Caco-2 (cell line): ENCODE measurements around the gene NFIL3. TPM values are rescaled to one million over a fixed set of nuclear protein-coding genes. Genes with fewer than 3 reads are reported as not detected.

Experiments used
- BruUV-seq: library from RNA; stranded (reverse); fragments of 400-500 nt; replicated peaks from 2 replicates; lab custom pipeline; 2021; lab: Mats Ljungman, UMichigan
- CTCF ChIA-PET: fragments of 300-600 bp; sonication (Branson Sonifier 250); formaldehyde crosslinking; loops from one replicate; lab custom pipeline; 2022; ENCODE audit warnings: antibody characterized with exemption; lab: Charles Lee
- POLR2A ChIA-PET: fragments of 300-600 bp; sonication (Branson Sonifier 250); formaldehyde crosslinking; loops from one replicate; lab custom pipeline; 2022; ENCODE audit warnings: antibody characterized with exemption; lab: Charles Lee
- DNase-seq, 2 experiments: peaks; one replicate each; pipeline versions ENCODE4 v3.0.0 to v3.0.0-alpha.2; 2020 to 2022
- H3K27me3 ChIP-seq: replicated peaks from 2 replicates; pipeline ENCODE4 v1.6.0; 2011; ENCODE audit warnings: low read length; ENCODE audit not compliant: control insufficient read depth, insufficient read depth
- H3K36me3 ChIP-seq: 2 replicates; pipeline ENCODE4 v1.5.1; 2011; ENCODE audit warnings: low read length; ENCODE audit not compliant: control insufficient read depth, insufficient read depth
- H3K4me1 ChIP-seq: fragments of 250-450 bp; sonication (Bioruptor Pico); 2 replicates; pipeline ENCODE4 v1.5.1; 2020; ENCODE audit warnings: mild to moderate bottlenecking
- H3K4me3 ChIP-seq: 2 replicates; pipeline ENCODE4 v1.5.1; 2011; ENCODE audit warnings: low read depth, mild to moderate bottlenecking, control low read depth, low read length
- H3K9me3 ChIP-seq: fragments of 250-450 bp; sonication (Bioruptor Pico); 2 replicates; pipeline ENCODE4 v1.5.1; 2020; ENCODE audit warnings: mild to moderate bottlenecking, moderate library complexity
- H3K27ac Mint-ChIP-seq: one replicate; pipeline ENCODE4 v1.8.0; 2022; ENCODE audit warnings: mixed read lengths; ENCODE audit not compliant: unreplicated experiment
- H3K27me3 Mint-ChIP-seq: one replicate; pipeline ENCODE4 v1.8.0; 2022; ENCODE audit warnings: mixed read lengths; ENCODE audit not compliant: insufficient read depth, unreplicated experiment
- H3K36me3 Mint-ChIP-seq: one replicate; pipeline ENCODE4 v1.8.0; 2022; ENCODE audit warnings: mild to moderate bottlenecking, mixed read lengths; ENCODE audit not compliant: insufficient read depth, unreplicated experiment
- H3K4me1 Mint-ChIP-seq: one replicate; pipeline ENCODE4 v1.8.0; 2022; ENCODE audit warnings: low read depth, mixed read lengths; ENCODE audit not compliant: unreplicated experiment
- H3K4me3 Mint-ChIP-seq: one replicate; pipeline ENCODE4 v1.8.0; 2022; ENCODE audit warnings: mild to moderate bottlenecking, moderate library complexity, mixed read lengths; ENCODE audit not compliant: unreplicated experiment
- H3K9me3 Mint-ChIP-seq: one replicate; pipeline ENCODE4 v1.8.0; 2022; ENCODE audit warnings: mixed read lengths; ENCODE audit not compliant: unreplicated experiment
- intact Hi-C: fragments of 100-400 bp; cut with micrococcal nuclease; formaldehyde crosslinking; loops from one replicate; pipeline ENCODE4 v1.10.0; 2022; ENCODE audit not compliant: unreplicated experiment
- total RNA-seq: library from RNA; stranded (reverse); gene quantifications from 2 replicates; pipeline ENCODE4 v1.2.3, GENCODE V29; 2022
- TF ChIP-seq, protein P1 (sequence below), 2 experiments: fragments of 200-600 bp in 1 of 2; IDR thresholded peaks; 1 replicate in 1 of 2; 2 replicates in 1 of 2; pipeline versions ENCODE4 v1.5.1 to v1.8.0; 2011 to 2022; ENCODE audit warnings: antibody characterized with exemption in 1 of 2, control low read depth in 1 of 2, inconsistent platforms in 1 of 2, low read depth in 1 of 2, low read length in 1 of 2, mild to moderate bottlenecking in 1 of 2, moderate library complexity in 1 of 2; ENCODE audit not compliant: insufficient read depth in 1 of 2, severe bottlenecking in 1 of 2, unreplicated experiment in 1 of 2

NFIL3 gene
- total RNA-seq, 1 experiment from 2014 or later, result 13.5 TPM

DNA sequence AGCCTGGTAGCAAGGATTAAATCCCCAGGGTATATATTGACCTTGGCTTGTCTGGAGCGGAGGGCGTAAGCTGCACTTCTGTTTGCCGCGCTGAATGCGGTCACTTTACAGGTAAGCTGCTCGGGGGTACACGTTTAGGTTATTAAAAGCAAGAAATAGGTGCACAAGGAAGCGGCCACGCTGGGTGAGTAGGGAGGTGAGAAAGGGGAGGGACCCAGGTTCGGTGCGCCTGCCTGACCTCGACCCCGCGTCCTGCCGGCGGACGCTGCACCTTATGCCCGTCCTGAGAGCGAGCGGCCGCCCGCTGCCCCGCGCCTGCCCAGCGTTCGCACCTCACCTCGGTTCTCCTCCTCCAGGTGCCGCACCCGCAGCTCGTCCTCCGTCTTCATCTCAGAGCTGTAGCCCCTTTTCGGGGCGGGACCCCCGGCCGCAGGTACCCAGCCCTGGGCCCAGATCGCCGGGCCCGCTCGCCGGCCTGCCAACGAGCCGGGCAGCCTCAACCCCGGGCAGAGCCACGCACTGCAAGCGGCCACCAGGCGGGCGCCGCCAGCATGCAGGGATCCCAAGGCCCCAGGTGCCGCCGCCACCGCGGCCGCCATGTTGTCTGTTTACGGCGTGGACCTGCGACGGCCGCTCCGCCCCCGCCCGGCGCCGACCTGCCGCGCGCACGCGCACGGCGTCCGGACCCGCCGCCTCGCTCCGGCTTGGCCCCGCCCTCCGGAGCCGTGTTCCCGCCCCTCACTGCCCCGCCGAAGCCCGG is 62.2 kb downstream of the NFIL3 start, which contains the start of gene AUH:
Gene AUH, minus strand, starts transcription at position 628 of the 760 bp plus-strand sequence. Its CDS starts 29 bp downstream, at position 599.
- Histone ChIP-seq H3K4me3 (peak within 1 kb of the TSS; percentile 93), H3K4me1 (peaks cover 5% of the 10 kb centered on the region; the same call in 1 of the 2 replicates), H3K27me3 (no peaks in the 10 kb centered on the region), H3K36me3 (no peaks in the 10 kb centered on the region), H3K9me3 (no peaks in the 10 kb centered on the region)
- Mint-ChIP-seq H3K9me3 (no peaks in the 10 kb centered on the region), H3K27ac (peak within 1 kb of the TSS; percentile 91), H3K27me3 (no peaks in the 10 kb centered on the region), H3K4me3 (peak within 1 kb of the TSS; percentile 92), H3K36me3 (no peaks in the 10 kb centered on the region), H3K4me1 (peaks cover 11% of the 10 kb centered on the region)
- TF ChIP-seq, protein P1, sequence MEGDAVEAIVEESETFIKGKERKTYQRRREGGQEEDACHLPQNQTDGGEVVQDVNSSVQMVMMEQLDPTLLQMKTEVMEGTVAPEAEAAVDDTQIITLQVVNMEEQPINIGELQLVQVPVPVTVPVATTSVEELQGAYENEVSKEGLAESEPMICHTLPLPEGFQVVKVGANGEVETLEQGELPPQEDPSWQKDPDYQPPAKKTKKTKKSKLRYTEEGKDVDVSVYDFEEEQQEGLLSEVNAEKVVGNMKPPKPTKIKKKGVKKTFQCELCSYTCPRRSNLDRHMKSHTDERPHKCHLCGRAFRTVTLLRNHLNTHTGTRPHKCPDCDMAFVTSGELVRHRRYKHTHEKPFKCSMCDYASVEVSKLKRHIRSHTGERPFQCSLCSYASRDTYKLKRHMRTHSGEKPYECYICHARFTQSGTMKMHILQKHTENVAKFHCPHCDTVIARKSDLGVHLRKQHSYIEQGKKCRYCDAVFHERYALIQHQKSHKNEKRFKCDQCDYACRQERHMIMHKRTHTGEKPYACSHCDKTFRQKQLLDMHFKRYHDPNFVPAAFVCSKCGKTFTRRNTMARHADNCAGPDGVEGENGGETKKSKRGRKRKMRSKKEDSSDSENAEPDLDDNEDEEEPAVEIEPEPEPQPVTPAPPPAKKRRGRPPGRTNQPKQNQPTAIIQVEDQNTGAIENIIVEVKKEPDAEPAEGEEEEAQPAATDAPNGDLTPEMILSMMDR (IDR thresholded peaks at IDR 0.05; ENCODE audit: insufficient read depth in 1 of 2, low read depth in 1 of 2, low read length in 1 of 2, severe bottlenecking in 1 of 2, unreplicated experiment in 1 of 2), result no peak
- intact Hi-C loops, result loop anchor here (2.0 to 5.0 kb wide), 2 partner anchors 61 to 164 kb away; partner anchors contain the start of gene NFIL3
- ChIA-PET POLR2A (interaction anchor here (1.0 kb wide), 1 partner anchor 62 kb away, joined by 3 read pairs; the partner anchor contains the start of gene NFIL3), CTCF (interaction anchor here (0.7 kb wide), 1 partner anchor 447 kb away, joined by 3 read pairs; no protein-coding TSS in a partner anchor)
- DNase-seq, result peak; percentile 75 to 83
- no TSS peak for BruUV-seq

DNA sequence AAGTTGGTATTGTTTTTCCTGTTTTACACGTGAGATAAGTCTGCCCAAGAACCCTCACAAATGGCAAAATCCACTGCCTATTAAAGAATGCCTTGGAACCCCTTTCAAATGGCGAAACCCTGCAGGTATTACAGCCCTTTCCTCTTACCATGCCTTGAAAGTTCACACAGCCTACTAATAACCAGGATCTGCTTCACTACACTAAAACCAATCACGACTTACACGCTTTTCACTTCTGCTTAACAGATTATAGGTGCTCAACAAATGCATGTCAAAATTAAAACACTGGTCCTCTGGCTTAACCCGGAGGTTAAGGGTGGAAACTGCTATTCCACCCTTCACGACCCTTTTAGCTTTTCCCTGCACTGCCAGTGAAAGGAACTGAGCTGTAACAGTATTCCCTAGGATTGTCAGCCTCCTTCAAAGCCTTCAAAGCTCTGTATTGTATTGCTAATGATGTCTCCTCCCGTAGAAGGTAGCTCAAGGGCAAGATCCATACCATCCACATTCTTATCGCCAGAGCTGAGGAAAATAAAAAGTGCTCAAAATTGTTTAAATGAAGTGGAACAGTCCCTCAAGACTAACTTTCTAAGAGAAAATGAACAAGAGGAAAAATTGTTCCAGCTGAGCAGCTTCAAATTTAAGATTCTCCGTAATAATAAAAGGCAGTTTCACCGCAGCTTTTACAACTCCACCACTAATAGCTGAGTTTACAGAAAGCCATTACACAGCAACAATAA is 62.9 kb downstream of the NFIL3 start:
- Mint-ChIP-seq H3K4me3 (peak overlapping the region; percentile 92), H3K27ac (peak overlapping the region; percentile 91), H3K4me1 (peaks cover 14% of the 10 kb centered on the region), H3K9me3 (no peaks in the 10 kb centered on the region), H3K27me3 (no peaks in the 10 kb centered on the region), H3K36me3 (no peaks in the 10 kb centered on the region)
- TF ChIP-seq, protein P1 (IDR thresholded peaks at IDR 0.05; ENCODE audit: insufficient read depth in 1 of 2, low read depth in 1 of 2, low read length in 1 of 2, severe bottlenecking in 1 of 2, unreplicated experiment in 1 of 2), result no peak
- DNase-seq, result no peak
- Histone ChIP-seq H3K36me3 (no peaks in the 10 kb centered on the region), H3K27me3 (no peaks in the 10 kb centered on the region), H3K4me1 (peaks cover 5% of the 10 kb centered on the region; the same call in 1 of the 2 replicates), H3K4me3 (peak overlapping the region; percentile 93), H3K9me3 (no peaks in the 10 kb centered on the region)
- ChIA-PET CTCF (interaction anchor here (0.7 kb wide), 1 partner anchor 446 kb away, joined by 3 read pairs; no protein-coding TSS in a partner anchor), POLR2A (interaction anchor here (1.0 kb wide), 1 partner anchor 63 kb away, joined by 3 read pairs; the partner anchor contains the start of gene NFIL3)
- no TSS peak for BruUV-seq
- intact Hi-C loops, result loop anchor here (2.0 to 5.0 kb wide), 2 partner anchors 62 to 163 kb away; partner anchors contain the start of gene NFIL3
